GM18873 (cell line): ENCODE results near the gene LCT.
"Not testable (repeated sequence)": the region's sequence is repeated elsewhere in the genome, so short reads cannot be mapped to it uniquely, and the experiment has no call there.

Source experiments
- ATAC-seq: cut with Tn5 transposase; IDR thresholded peaks from one replicate; pipeline ENCODE4 v1.9.1; 2021; ENCODE audit warnings: mild to moderate bottlenecking, moderate library complexity, moderate number of reproducible peaks; ENCODE audit not compliant: unreplicated experiment, low FRiP score

LCT gene

DNA sequence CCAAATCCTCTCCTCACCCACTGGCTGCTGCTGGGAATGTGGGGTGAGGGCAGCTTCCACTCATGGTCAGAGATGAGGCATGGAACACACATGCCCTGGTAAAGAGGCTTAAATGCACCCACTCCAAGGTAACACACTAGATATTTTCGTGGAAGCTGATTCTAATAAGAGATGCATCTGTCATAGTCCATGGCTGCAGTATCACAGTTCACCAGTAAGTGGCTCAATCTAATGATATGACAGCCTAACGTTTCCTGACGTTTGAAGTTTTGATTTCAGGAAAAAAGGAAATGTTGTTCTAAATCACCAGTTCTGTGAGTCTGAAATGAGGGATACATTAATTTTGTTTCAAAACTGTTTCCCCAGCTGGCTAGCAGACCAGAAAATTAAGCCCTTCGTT, 38.2 kb downstream of the LCT start:
- no peak for ATAC-seq

DNA sequence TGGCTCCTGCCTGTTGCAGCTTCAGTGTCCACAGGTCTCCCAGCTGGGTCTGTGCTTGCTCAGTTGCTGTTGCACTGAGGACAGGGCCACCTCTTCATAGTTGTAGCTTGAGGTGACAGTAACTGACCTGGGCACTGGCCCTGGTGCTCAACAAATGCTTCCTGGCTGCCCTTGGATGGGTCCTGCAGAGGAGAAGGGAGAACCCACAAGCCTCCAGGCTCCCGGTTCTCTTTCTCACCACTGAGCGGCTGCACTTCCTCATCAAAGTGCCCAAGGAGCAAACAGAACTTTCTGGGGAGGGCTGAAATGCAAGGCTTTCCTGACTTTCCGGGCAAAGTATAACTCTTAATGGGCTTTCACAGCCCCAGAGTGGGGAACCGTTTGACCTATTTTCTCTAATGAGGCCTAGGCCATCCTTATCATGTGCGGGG, 38.7 kb downstream of the LCT start:
- no peak for ATAC-seq

DNA sequence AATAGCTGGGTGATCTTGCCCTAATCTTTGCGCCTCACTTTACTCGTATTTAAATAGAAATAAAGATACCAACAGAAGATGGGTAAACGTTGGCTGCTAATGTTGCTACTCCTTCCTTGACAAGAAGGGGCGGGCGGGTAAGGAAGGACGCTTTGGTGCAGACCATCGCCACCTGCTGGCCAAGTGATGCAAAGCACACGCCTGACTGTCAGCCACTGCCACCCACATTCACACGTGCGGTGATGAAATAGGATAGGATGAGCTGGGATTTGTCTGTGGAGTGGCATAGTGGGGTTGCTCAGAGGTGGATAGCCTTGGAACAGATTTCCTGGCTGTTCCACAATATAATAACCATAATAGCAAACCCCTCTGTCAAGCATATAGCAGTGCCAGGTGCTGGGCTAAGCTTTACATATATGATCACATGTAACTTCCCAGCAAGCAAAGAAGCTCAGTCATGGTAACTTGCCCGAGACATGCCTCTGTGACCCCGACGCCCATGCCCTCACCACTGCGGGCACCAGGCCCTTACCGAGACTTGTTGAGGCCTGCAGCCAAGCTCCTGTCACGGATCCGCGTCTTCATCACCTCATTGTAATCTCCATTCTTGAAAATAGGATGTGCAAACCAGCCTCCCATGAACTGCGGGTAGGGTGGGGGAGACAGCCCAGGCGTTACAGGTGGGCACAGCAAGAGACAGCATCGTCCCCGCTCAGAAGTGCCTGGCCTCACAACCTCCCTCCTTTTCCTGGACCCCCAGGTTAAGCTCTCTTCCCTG, 39.3 kb downstream of the LCT start:
- no peak for ATAC-seq

DNA sequence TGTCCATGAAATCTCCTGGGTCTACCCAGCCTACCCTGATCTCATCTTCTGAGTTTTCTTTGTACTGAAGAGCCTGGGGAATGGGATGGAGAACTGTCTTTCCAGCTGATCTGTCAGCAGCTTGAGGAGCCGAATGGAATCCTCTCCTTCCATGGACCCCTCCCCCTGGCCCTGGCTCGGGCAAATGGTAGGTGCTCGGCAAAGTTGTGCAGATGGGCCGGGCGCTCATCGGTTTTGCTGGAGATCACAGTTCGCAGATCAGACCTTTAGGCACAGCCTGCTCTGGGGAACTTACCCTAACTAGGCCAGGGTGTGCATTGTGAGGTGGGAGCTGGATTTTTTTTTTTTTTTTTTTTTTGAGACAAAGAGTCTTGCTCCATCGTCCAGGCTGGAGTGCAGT, 40.4 kb downstream of the LCT start:
- ATAC-seq = no peak

DNA sequence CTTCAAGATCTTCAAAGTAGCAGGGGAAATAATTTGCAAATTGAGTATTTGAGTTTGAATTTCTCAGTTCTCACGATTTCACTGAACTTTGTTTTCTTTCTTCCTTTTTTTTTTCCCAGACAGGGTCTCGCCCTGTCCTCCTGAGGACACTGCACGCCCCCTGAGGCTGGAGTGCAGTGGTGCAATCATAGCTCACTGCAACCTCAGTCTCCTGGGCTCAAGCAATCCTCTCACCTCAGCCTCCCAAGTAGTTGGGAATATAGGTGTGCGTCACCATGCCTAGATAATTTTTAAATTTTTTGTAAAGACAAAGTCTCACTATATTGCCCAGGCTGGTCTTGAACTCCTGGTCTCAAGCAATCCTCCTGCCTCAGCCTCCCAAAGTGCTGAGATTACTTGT, 41.3 kb downstream of the LCT start:
- not testable (repeated sequence) for ATAC-seq

DNA sequence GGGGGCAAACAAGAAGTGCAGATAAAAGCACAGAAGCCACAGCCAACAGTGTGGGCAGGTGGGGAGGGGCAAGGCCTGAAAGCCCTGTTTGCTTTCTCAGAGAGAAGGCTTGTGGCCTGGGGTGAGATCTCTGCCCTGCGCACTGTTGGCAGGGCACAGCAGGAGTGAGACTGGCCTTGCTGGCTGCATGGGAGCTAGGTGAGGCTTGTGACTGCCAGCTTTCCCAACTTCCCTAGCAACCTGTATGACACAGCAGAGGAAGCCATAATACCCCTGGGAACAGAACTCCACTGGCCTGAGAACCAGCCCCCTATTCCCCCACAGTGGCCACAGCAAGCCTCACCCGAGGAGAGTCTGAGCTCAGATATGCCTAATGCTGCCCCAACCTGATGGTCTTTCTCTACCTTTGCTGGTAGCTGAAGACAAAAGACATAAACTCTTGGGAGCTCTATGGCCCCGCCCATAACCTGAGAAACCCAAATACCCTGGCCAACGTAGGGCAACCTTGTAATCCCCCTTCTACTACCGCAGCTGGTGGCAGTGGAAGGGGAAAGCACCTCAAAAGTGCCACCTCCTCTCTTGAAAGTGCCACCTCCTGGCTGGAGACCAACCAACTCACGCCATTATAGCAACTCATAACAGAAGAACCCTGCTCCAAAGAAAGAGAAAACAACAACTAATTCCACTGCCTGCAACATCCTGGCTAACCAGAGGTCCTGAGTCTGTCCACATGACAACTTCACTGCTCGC, 44.4 kb downstream of the LCT start:
- no peak for ATAC-seq

DNA sequence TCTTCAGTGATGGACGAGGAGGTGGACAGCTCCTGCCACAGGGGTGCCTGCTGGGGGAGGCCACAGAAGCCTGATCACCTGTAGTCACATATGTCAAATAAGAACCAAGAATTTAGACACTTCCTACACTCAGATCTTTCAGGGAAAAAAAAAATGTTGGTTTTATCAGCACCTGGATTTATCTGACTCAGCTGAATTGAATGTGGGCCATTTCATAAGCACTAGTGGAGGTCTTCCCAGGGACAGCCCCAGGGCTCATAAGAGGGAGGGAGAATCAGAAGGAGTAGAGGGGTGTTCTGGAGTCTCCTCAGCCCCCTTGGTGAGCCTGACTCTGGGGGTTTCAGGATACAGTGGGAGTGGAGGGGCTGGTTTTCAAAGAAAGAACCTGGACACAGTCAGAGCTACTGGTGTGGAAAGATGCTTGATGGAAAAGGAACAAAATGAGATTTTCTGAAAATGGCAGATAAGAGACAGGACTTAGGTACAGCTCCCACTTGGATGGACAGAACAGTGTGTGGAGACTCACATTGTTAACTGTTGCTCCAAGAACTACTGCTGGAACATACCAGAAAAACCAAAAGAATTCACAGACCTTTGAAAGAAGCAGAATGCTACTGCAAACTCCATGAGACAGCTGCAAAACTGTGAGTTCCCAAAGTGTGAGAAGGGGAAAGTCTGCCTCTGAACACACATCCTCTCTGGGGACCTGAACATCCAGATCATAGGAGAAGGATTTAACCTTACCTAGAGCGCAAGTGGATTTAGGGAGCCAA, 45.4 kb downstream of the LCT start:
- ATAC-seq = no peak

DNA sequence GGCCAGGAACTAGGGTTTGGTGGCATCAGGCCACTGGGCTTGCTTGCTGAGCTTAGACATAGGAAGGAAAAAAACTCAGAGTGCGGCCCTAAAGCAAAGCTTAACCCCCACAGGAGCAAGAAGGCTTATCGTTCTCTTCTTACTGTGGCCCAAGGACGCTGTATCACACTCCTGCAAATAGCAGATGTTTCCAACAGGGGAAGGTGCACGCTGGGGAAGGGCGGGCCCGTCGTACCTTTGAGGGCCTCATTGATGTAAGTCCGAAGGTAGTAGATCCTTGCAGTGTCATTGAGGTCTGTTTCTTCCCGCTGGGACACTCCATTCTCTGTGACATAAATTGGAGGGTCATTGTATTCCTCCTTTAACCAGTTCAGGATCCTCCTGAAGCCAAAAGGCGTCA, 46.6 kb downstream of the LCT start:
- no peak for ATAC-seq

DNA sequence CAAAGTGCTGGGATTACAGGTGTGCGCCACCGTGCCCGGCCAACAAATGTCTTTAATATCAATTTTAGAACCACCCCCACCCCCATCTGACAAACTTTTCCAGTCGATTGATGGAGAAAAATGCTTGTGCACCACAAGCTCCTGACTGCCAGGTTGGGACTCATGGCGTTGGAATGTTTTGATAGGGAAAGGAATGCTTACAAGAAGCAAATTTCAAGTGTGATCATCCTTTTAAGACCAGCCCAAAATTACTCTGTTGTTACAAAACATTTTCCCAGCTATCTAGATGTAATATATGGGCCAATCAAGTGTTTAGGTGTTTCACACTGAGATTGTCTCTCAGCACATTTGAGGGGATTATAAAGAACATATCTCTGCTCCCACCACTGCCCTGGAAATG, 50.2 kb downstream of the LCT start:
- no peak for ATAC-seq

DNA sequence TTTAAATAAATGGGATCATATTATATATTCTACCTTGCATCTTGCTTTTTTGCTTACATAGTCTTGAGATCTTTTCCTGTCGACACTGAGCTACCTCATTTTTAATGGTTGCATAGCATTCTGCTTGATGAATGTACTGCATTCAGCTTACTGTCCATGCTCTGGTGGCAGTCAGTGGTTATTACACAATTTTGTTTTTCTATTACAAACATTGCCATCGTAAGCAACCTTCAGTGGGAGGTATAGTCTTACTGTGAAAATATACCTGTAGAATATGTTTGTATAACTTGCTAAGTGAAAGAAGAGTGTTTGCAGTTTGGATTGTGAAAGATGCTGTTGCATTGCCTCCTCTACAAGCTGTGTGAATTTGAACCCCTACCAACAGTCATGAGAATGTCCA, 52.0 kb downstream of the LCT start:
- ATAC-seq = no peak

DNA sequence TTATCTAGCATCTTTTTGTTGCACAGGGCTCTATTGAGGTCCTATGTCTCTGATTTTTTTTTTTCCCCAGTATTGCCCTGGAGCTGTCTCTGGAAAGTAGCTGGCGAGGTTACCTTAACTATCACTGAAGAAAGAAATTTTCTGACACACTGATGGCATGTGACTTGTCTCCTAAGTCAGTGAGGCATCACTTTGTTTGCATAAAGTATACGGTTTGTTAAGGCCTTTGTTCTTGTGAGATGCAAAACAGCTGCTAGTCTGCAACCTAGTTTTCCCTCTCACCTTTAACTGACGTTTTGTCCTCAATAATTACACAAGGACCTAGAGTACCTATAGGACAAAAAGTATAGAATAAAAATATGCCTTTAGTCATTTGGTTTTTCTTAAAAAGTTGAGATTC, 53.5 kb downstream of the LCT start:
- ATAC-seq = no peak

DNA sequence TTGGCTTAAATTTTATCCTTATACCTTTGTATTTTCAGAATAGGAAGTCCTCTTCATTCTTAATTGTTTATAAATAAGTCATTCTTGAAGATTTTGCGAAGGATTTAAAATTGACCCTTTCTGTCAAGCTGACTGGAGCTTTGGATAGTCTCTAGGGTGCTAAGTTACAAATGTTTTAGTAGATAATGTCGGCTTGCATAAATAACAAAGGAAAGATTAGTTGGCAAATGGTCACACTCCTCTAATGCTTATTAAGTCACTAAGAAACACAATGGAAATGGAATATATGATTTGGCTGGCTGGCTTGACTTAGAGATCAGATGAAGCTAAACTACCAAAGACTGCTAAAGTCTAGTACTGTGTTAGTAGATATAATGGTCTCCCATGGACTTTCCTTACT, 54.8 kb downstream of the LCT start:
- ATAC-seq = no peak

DNA sequence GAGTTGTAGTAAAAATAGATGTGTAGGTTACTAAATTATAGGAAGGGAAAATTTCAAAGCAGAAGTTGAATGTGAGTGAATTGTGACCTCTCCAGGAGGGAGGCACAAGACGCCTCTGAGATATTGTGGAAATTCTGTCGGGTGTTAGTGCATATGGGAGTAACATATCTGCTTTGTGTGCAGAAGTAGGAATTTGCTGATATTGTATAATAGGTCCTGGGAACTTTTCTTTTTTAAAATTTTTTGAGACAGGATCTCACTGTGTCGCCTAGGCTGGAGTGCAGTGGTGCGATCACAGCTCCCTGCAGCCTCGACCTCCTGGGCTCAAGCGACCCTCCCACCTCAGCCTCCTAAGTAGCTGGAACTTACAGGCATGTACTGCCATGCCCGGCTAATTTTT, 60.6 kb downstream of the LCT start:
- no peak for ATAC-seq

DNA sequence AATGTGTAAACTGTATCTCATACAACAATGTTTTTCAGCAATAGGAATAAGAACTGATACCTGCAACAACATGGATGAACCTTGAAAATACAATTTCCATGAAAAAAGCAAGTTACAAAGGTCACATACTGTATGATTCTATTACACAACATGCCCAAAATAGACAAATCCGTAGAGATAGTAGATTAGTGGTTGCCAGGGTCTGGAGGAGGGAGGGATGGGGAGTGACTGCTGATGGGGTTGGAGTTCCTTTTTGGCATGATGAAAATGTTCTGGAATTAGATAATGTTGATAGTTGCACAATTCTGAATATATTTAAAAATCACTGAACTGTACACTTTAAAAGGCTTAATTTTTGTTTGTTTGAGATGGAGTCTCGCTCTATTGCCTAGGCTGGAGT, 61.6 kb downstream of the LCT start:
- no peak for ATAC-seq

DNA sequence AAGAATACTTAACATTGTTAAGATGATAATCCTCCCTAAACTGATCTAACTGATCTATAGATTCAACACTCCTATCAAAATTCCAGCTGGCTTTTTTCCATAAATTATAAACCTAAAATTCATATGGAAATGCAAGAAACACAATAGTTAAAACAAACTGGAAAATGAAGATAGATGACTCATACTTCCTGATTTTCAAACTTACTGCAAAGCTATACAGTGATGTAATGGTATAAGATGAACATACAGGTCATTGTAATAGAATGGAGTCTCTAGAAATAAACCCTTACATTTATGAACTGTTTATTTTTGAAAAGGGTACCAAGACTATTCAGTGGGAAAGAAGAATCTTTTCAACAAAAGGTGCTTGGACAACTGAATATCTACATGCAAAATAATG, 63.1 kb downstream of the LCT start:
- no peak for ATAC-seq

DNA sequence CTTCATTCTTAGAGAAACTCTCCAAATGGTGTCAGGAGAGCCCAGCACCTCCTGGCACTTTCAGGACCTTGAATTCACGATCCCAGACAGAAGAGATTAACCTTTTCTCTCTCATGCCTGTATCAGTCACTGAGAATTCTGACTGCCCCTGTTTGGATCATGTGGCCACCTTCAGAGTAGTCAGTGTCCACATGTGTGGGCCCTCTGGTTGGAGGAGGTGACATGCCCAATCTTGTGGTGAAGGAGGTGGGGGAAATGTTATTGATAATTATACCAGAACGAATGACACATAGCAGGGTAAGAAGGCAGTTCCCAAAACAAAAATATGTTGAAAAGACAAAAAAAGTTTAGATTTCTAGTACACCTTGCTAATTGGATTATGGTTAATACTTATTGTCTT, 63.7 kb downstream of the LCT start:
- ATAC-seq = no peak

DNA sequence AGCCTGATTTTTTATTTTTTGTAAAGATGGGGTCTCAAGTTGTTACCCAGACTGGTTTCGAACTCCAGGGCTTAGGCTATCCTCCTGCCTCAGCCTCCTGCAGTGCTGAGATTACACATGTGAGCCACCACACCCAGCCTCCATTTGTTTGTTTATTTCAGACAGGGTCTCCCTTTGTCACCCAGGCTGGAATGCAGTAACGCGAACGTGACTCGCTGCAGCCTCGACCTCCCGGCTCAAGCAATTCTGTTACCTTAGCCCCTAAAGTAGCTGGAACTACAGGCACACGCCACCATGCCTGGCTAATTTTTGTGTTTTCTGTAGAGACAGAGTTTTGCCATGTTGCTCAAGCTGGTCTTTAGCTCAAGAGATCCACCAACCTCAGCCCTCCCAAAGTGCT, 68.1 kb downstream of the LCT start:
- no peak for ATAC-seq

DNA sequence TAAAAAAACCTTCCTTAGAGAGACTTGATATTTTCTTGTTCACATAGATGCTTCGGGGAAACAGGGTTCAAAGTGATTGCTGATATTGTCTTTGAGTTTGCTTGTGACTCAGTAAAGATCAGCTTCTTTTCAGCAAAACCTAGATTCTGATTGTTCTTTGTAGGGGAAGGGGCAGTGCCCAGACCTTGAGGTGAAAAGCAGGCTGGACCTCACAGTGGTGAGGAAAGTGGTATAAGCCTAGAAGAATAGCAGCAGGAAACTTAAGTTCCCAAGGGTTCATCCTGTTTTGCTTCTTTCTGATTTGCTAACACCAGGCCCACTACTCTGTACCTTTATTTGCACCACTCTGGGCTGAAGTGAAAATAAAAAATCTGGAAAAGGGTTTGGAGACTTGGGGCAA, 74.5 kb downstream of the LCT start:
- ATAC-seq = no peak

DNA sequence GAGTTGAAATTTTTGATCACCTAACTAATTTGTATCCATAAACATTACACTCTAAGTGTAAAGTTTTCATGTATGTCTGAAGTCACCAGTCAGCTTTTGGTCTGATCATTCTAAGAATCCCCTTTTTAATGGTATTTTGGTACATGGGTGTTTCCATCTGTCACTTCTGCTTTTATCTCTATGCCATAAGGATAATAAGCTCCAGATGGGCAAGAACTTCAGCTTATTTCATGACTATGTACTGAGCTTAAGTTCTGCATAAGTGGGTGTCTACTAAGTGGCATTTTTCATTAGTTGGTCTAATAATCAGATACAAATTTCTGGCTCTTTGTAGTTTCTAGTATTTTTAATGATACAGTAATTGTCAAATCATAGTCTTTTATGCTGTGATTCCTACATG, 75.0 kb downstream of the LCT start:
- no peak for ATAC-seq

DNA sequence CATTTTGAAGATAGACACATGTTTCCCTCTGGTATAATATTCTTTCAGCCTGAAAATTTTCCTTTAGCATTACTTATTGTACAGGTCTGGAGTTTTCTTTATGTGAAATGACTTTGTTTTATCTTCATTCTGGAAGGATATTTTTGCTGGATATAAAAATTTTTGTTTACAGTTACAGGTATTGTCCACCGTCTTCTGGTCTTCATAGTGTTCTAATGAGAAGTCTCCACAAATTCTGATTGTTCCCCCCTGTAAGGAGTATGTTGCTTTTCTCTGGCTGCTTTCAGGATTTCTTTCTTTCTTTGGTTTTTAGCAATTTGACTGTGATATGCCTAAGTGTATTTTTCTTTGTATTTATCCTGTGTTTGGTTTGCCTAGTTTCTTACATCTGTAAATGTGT, 80.3 kb downstream of the LCT start:
- no peak for ATAC-seq

DNA sequence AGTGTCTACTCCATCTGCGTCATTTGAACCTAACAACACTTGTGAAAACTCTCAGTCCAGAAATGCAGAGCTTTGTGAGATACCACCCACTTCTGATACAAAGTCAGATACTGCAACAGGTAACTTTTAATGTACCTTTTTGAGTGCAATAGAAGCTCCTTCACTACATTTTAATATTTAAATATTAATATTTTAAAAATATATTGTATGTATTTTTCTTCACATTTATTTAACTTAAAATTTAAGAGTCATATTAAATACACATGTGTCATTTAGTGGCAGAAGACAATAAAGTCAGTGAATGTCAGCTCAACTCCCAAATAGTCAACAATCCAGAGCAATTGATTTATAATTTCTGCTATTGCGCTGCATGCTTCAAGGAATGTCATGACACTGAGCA, 81.4 kb downstream of the LCT start:
- no peak for ATAC-seq
